K562 treated with DMSO at 1 percent for 4 hours (cell line): ENCODE results near the gene STXBP3. TPM values are rescaled to one million over a fixed set of nuclear protein-coding genes. Genes with fewer than 3 reads are reported as not detected.

Source experiments
- total RNA-seq: library from RNA; unstranded; fragments of 300-600 nt; gene quantifications from 2 replicates; pipeline ENCODE4 v1.2.3, GENCODE V29; 2022; ENCODE audit not compliant: insufficient read depth

STXBP3 gene, protein sequence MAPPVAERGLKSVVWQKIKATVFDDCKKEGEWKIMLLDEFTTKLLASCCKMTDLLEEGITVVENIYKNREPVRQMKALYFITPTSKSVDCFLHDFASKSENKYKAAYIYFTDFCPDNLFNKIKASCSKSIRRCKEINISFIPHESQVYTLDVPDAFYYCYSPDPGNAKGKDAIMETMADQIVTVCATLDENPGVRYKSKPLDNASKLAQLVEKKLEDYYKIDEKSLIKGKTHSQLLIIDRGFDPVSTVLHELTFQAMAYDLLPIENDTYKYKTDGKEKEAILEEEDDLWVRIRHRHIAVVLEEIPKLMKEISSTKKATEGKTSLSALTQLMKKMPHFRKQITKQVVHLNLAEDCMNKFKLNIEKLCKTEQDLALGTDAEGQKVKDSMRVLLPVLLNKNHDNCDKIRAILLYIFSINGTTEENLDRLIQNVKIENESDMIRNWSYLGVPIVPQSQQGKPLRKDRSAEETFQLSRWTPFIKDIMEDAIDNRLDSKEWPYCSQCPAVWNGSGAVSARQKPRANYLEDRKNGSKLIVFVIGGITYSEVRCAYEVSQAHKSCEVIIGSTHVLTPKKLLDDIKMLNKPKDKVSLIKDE
- total RNA-seq, result 31.8 and 39.7 TPM in 2 replicates

DNA sequence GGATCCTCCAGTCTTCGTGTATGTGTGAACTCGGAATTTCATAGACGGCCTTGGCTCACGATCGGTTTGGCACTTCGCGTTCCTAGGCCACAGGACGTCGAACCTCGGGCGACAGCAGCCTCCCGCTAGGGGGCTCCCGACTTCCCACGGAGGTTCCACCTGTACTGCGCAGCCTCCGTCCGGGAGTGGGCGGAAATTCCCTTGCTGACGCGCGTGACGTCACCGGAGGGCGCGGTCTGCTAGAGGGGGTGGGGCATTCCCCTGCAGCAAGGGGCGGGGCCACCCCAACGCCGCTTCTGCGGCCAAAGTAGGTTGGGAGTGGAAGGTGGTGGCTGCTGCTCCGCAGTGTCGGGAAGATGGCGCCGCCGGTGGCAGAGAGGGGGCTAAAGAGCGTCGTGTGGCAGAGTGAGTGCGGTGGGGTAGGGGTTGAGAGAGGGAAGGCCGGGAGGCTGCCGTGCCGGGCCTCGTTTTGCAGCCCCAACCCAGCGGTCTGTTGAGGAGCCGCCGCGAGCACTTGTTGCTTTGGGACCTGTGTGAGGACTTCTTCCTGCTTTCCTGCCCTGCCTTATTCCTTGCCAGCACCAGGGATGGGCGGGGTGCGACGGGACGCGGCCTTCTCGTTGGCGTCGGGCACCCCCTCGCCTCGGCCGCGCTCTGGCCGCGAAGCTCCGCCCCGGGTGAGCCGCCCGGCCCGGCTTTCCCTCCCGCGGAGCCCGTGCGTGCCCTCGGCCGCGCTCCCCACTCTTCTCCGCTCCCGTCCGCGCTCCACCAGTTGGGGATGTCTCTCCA, at the start of gene STXBP3:
TSS of gene STXBP3 (plus strand) at position 293 of the 789 bp plus-strand sequence. CDS start at position 357, 64 bp downstream.

DNA sequence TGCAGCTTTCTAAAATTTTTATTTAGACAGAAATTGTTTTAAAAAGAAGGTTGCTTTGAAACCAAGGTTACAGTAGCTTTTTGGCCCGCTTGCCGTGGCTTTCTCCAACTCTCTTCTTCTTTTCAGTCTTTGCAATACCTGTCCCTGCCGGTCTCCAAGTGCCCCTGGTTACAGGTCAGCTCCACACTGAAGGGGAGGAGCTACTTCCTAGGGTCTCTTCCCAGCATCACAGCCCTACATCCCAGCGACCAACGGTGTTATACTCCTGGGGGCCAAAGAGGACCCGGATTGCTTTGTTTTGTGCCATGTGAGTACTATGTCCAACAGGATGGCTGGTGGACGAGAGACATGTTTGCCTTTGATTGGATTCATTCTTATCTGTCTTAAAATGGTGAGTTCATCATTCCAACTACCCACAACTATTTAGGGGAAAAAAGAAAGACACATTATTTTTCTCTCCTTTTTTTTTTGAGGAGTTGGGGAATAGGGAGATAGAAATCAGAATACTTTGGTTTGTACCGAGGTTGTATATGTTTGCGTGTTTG, 33.8 kb upstream of the STXBP3 start, which contains the start of gene FNDC7:
TSS of gene FNDC7 (plus strand) at position 303 of the 545 bp plus-strand sequence. CDS start at position 329, 26 bp downstream.

DNA sequence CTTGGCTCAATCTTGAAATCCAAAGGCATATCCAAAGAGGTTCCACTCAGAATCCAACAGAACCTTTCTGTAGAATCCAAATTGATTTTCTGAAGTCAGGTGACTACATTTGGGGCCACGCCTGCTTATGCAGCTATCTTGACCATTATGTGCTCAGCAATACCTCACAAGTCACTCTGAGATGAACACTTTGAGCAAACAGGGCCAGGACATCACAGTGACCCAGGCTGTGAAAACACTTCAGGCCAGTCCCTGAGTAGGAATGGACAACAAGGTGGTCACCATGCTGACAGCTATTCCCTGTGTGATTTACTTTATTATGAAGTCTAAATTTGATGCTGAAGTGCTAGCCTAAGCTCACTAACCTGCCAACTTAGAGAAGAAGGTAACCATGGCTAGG, 110.5 kb downstream of the STXBP3 start, which contains the start of gene AKNAD1:
TSS of gene AKNAD1 (minus strand) at position 101 of the 400 bp plus-strand sequence. CDS start 4,430 bp downstream, outside the sequence.

Other genes with a start within 250 kb of the STXBP3 start
- gene EEIG2, start 186.6 kb upstream of the STXBP3 start, total RNA-seq, result 13.3 and 15.4 TPM in 2 replicates
- not detected in 2 replicates for gene HENMT1, start 85.6 kb upstream of the STXBP3 start, total RNA-seq
- gene PRPF38B, start 54.4 kb upstream of the STXBP3 start, total RNA-seq, result 14.4 and 25.6 TPM in 2 replicates
- gene FNDC7, start 33.8 kb upstream of the STXBP3 start, total RNA-seq, result not detected in 2 replicates
- not detected in 2 replicates for gene AKNAD1, start 110.4 kb downstream of the STXBP3 start, total RNA-seq
- 18.4 and 19.3 TPM in 2 replicates for gene GPSM2, start 130.3 kb downstream of the STXBP3 start, total RNA-seq
- 11.8 and 17.1 TPM in 2 replicates for gene CLCC1, start 216.8 kb downstream of the STXBP3 start, total RNA-seq